ENCODE results near the gene BUD13. TPM values are rescaled to one million over a fixed set of nuclear protein-coding genes. Genes with fewer than 3 reads are reported as not detected.

BUD13 gene
- total and polyA plus RNA-seq, 11 donors: 4.3 to 10.0 (median 7.1) TPM

- WGBS, 4 donors: 86 to 92% (median 88%) methylated on average over 4 to 6 of the region's 6 CpGs
Measured at GRCh38 chr11:116724813-116725212, 48.0 kb downstream of the BUD13 start.

DNA sequence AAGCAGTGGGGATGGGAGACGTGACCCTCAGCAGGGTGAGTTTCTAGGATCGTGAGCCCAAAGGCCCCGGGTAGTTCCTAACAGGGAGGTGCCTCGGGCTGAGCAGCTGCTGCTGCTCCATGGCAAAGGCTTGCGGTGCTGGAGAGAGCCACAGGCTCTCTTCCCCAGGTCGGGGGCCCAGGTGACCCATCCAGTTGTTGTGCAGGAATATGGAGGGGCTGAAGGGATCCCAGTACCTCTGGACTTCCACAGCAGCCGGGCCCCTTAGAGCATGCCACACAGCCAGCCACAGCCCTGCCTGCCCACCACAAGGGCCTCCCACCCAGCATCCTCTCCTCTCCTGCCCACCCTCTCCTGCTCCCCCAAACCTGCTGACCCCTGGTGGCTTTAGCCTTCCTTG lies 49.3 kb downstream of the BUD13 start:
- no peaks in the 10 kb centered on the region for H3K36me3 ChIP-seq
- DNase-seq (no peak), ATAC-seq (no peak)
- WGBS, 4 donors: 77 to 87% (median 80%) methylated on average over 7 of the region's 7 CpGs
- TF ChIP-seq CTCF (IDR thresholded peaks at IDR 0.05): no peak
- no peak for TF ChIP-seq POLR2A (IDR thresholded peaks at IDR 0.05)
- H3K9me3 ChIP-seq: no peaks in the 10 kb centered on the region
- intact Hi-C loops (cut with DNase I): no loop called here
- H3K4me1 ChIP-seq: peaks cover 0 to 4% (median 0%) of the 10 kb centered on the region in 12 donors
- H3K27ac ChIP-seq: no peak overlapping the region
- H3K4me3 ChIP-seq: no peak overlapping the region
- peaks cover 0 to 9% (median 0%) of the 10 kb centered on the region in 9 donors for H3K27me3 ChIP-seq

More at GRCh38 chr11:116724813-116725212, 48.0 kb downstream of the BUD13 start:
- no peaks in the 10 kb centered on the region for H3K9me3 ChIP-seq
- intact Hi-C loops (cut with DNase I): no loop called here
- peaks cover 0 to 9% (median 0%) of the 10 kb centered on the region in 9 donors for H3K27me3 ChIP-seq
- no peak overlapping the region for H3K4me3 ChIP-seq
- H3K27ac ChIP-seq: no peak overlapping the region
- no peaks in the 10 kb centered on the region for H3K36me3 ChIP-seq
- DNase-seq (no peak), ATAC-seq (no peak)
- H3K4me1 ChIP-seq: peaks cover 0 to 4% (median 0%) of the 10 kb centered on the region in 12 donors
- TF ChIP-seq POLR2A (IDR thresholded peaks at IDR 0.05) (no peak), CTCF (IDR thresholded peaks at IDR 0.05) (no peak)

- no peak overlapping the region for H3K4me3 ChIP-seq
- peaks cover 0 to 6% (median 0%) of the 10 kb centered on the region in 9 donors for H3K27me3 ChIP-seq
Measured at GRCh38 chr11:116721988-116722387, 50.8 kb downstream of the BUD13 start.

GRCh38 chr11:116720895-116721294 lies 51.9 kb downstream of the BUD13 start:
- DNase-seq (no peak), ATAC-seq (no peak)
- no peaks in the 10 kb centered on the region for H3K27me3 ChIP-seq
- no peak overlapping the region for H3K4me3 ChIP-seq
- intact Hi-C loops (cut with DNase I): no loop called here
- peaks cover 0 to 4% (median 0%) of the 10 kb centered on the region in 12 donors for H3K4me1 ChIP-seq
- TF ChIP-seq POLR2A (IDR thresholded peaks at IDR 0.05): no peak
- no peak for TF ChIP-seq CTCF (IDR thresholded peaks at IDR 0.05)
- no peak overlapping the region for H3K27ac ChIP-seq
- no peaks in the 10 kb centered on the region for H3K36me3 ChIP-seq
- H3K9me3 ChIP-seq: no peaks in the 10 kb centered on the region
- WGBS, 4 donors: 94 to 98% (median 95%) methylated on average over 6 of the region's 6 CpGs

More at GRCh38 chr11:116721988-116722387, 50.8 kb downstream of the BUD13 start:
- ATAC-seq (no peak), DNase-seq (no peak)
- TF ChIP-seq CTCF (IDR thresholded peaks at IDR 0.05) (no peak), POLR2A (IDR thresholded peaks at IDR 0.05) (no peak)
- Histone ChIP-seq H3K4me1 (peaks cover 0 to 4% (median 0%) of the 10 kb centered on the region in 12 donors), H3K27ac (no peak overlapping the region), H3K36me3 (no peaks in the 10 kb centered on the region), H3K9me3 (no peaks in the 10 kb centered on the region)
- intact Hi-C loops (cut with DNase I): no loop called here
- 92 to 97% (median 95%) methylated on average over 4 of the region's 4 CpGs for WGBS, 4 donors

Measured in heart left ventricle (tissue), 16 donors.